HG02885 (cell line): ENCODE data around the gene LIMS2.

Experiments used
- ATAC-seq: cut with Tn5 transposase; IDR thresholded peaks from one replicate; pipeline ENCODE4 v1.9.1; 2021; ENCODE audit warnings: mild to moderate bottlenecking; ENCODE audit not compliant: unreplicated experiment, poor library complexity

LIMS2 gene

GRCh38 chr2:127660291-127660578, 15.1 kb downstream of the LIMS2 start:
- ATAC-seq = no peak

- no peak for ATAC-seq
Measured at GRCh38 chr2:127659408-127660290, 15.7 kb downstream of the LIMS2 start.

GRCh38 chr2:127658641-127659407, 16.5 kb downstream of the LIMS2 start:
- ATAC-seq = no peak

- ATAC-seq = no peak
Measured at GRCh38 chr2:127658146-127658545, 17.2 kb downstream of the LIMS2 start.

GRCh38 chr2:127657232-127657595, 18.1 kb downstream of the LIMS2 start:
- no peak for ATAC-seq

GRCh38 chr2:127656569-127657231, 18.6 kb downstream of the LIMS2 start:
- ATAC-seq = no peak

GRCh38 chr2:127655209-127656073, 19.9 kb downstream of the LIMS2 start:
- no peak for ATAC-seq

GRCh38 chr2:127654838-127655175, 20.5 kb downstream of the LIMS2 start:
- ATAC-seq = no peak

- ATAC-seq = no peak
Measured at GRCh38 chr2:127654084-127654837, 21.1 kb downstream of the LIMS2 start.

GRCh38 chr2:127653421-127654083, 21.8 kb downstream of the LIMS2 start:
- ATAC-seq = no peak

GRCh38 chr2:127652786-127653357, 22.5 kb downstream of the LIMS2 start:
- ATAC-seq = no peak

- no peak for ATAC-seq
Measured at GRCh38 chr2:127651971-127652550, 23.3 kb downstream of the LIMS2 start.

GRCh38 chr2:127651381-127651809, 23.9 kb downstream of the LIMS2 start:
- ATAC-seq = no peak

GRCh38 chr2:127650785-127651380, 24.4 kb downstream of the LIMS2 start:
- ATAC-seq = no peak

- ATAC-seq = no peak
Measured at GRCh38 chr2:127650041-127650784, 25.1 kb downstream of the LIMS2 start.

GRCh38 chr2:127649684-127650040, 25.7 kb downstream of the LIMS2 start:
- ATAC-seq = no peak

GRCh38 chr2:127649100-127649611, 26.2 kb downstream of the LIMS2 start:
- ATAC-seq = no peak
